ENCODE data around the gene VASP.

Gene VASP

DNA sequence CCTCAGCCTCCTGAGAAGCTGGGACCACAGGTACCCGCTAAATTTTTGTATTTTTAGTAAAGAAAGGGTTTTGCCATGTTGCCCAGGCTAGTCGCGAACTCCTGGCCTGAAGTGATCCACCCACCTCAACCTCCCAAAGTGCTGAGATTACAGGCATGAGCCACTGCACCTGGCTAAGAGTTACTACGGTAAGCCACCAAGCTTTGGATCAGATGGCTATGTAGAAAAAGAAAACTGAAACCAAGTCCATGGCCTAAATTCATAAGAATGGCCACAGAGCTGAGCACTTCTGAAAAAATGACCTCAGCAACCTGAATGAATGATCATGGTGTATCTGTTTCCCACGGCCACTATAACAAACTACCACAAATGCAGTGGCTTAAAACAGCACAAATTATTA, 67.9 kb downstream of the VASP start:
- TF ChIP-seq, protein P1, sequence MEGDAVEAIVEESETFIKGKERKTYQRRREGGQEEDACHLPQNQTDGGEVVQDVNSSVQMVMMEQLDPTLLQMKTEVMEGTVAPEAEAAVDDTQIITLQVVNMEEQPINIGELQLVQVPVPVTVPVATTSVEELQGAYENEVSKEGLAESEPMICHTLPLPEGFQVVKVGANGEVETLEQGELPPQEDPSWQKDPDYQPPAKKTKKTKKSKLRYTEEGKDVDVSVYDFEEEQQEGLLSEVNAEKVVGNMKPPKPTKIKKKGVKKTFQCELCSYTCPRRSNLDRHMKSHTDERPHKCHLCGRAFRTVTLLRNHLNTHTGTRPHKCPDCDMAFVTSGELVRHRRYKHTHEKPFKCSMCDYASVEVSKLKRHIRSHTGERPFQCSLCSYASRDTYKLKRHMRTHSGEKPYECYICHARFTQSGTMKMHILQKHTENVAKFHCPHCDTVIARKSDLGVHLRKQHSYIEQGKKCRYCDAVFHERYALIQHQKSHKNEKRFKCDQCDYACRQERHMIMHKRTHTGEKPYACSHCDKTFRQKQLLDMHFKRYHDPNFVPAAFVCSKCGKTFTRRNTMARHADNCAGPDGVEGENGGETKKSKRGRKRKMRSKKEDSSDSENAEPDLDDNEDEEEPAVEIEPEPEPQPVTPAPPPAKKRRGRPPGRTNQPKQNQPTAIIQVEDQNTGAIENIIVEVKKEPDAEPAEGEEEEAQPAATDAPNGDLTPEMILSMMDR (IDR thresholded peaks at IDR 0.05; ENCODE audit: control insufficient read depth, insufficient read depth, low read depth, low read length, missing control alignments), result no peak
- no peak overlapping the region for H3K4me3 ChIP-seq (ENCODE audit: control insufficient read depth, low read depth, low read length)
- DNase-seq (ENCODE audit: low read depth), result no peak

Measured in AG09309 (cell line).